HCT116 (cell line): ENCODE results near the gene SLC8A1. TPM values are rescaled to one million over a fixed set of nuclear protein-coding genes. Genes with fewer than 3 reads are reported as not detected.

Source experiments
- ATAC-seq: fragments of 200-7000 bp; cut with Tn5 transposase; 2 replicates; pipeline ENCODE4 v1.9.1; 2020; ENCODE audit warnings: mild to moderate bottlenecking, moderate library complexity
- BruUV-seq: library from RNA; stranded (reverse); fragments of 400-500 nt; replicated peaks from 2 replicates; lab custom pipeline; 2021; lab: Mats Ljungman, UMichigan
- CTCF ChIA-PET: fragments of 300-600 bp; sonication (Branson Sonifier 250); formaldehyde crosslinking; loops from one replicate; lab custom pipeline; 2021; ENCODE audit warnings: antibody characterized with exemption; lab: Charles Lee
- POLR2A ChIA-PET: fragments of 300-600, 350-600 bp; sonication (Branson Sonifier 250); formaldehyde crosslinking; loops from one replicate; lab custom pipeline; 2021; ENCODE audit warnings: antibody characterized with exemption; lab: Charles Lee
- RAD21 ChIA-PET, 2 experiments: fragments of 300-600 bp; sonication (Branson Sonifier 250); formaldehyde crosslinking; loops; one replicate each; lab custom pipeline; 2023; ENCODE audit warnings: low total read pairs in 2 of 2; ENCODE audit not compliant: uncharacterized antibody in 2 of 2, unreplicated experiment in 2 of 2, low non-redundant PET in 1 of 2; lab: Charles Lee
- DNase-seq: peaks from one replicate; pipeline ENCODE4 v3.0.0-alpha.2; 2010; ENCODE audit warnings: low read depth, low spot score
- H2AFZ ChIP-seq: fragments of 200-600 bp; shearing (Covaris generic), sonication (generic); 2 replicates; pipeline ENCODE4 v1.6.1; 2017; ENCODE audit warnings: low read depth, mixed run types, mixed read lengths, antibody characterized with exemption, low read length; ENCODE audit not compliant: poor library complexity, severe bottlenecking
- H3K27ac ChIP-seq: 2 replicates; pipeline ENCODE4 v1.5.1; 2012; ENCODE audit warnings: low read depth, low read length
- H3K27me3 ChIP-seq: fragments of 200-600 bp; sonication (generic); 2 replicates; pipeline ENCODE4 v1.6.1; 2016; ENCODE audit warnings: mixed run types, low read length, mixed read lengths; ENCODE audit not compliant: insufficient read depth
- H3K36me3 ChIP-seq, 2 experiments: fragments of 200-500 bp in 1 of 2; fragments of 200-600 bp in 1 of 2; sonication (Bioruptor generic) in 1 of 2; sonication (generic) in 1 of 2; 2 replicates each; pipeline versions ENCODE4 v1.5.1 to v1.6.1; 2014 to 2016; ENCODE audit warnings: low read length in 2 of 2, inconsistent platforms in 1 of 2, mixed read lengths in 1 of 2, mixed run types in 1 of 2; ENCODE audit not compliant: insufficient read depth in 2 of 2, control insufficient read depth in 1 of 2
- H3K4me1 ChIP-seq, 2 experiments: fragments of 200-600 bp in 1 of 2; sonication (generic) in 1 of 2; 2 replicates each; pipeline versions ENCODE4 v1.5.1 to v1.6.1; 2012 to 2017; ENCODE audit warnings: low read length in 2 of 2, inconsistent platforms in 1 of 2, mild to moderate bottlenecking in 1 of 2, mixed read lengths in 1 of 2, mixed run types in 1 of 2, moderate library complexity in 1 of 2; ENCODE audit not compliant: insufficient read depth in 2 of 2, control insufficient read depth in 1 of 2
- H3K4me2 ChIP-seq: fragments of 200-600 bp; sonication (generic); 2 replicates; pipeline ENCODE4 v1.6.1; 2017; ENCODE audit warnings: mixed run types, low read length, mixed read lengths
- H3K4me3 ChIP-seq, 2 experiments: fragments of 200-600 bp in 1 of 2; sonication (generic) in 1 of 2; replicated peaks in 1 of 2; 2 replicates each; pipeline ENCODE4 v1.5.1; 2011 to 2016; ENCODE audit warnings: low read length in 2 of 2, control low read depth in 1 of 2, low read depth in 1 of 2, mild to moderate bottlenecking in 1 of 2, mixed read lengths in 1 of 2, mixed run types in 1 of 2
- H3K79me2 ChIP-seq: fragments of 200-600 bp; sonication (generic); 2 replicates; pipeline ENCODE4 v1.6.1; 2017; ENCODE audit warnings: mild to moderate bottlenecking, mixed run types, low read length, moderate library complexity, mixed read lengths; ENCODE audit not compliant: insufficient read depth
- H3K9ac ChIP-seq: fragments of 200-600 bp; sonication (generic); 2 replicates; pipeline ENCODE4 v1.6.1; 2016; ENCODE audit warnings: low read length, mixed read lengths
- H3K9me2 ChIP-seq: fragments of 200-600 bp; sonication (generic), shearing (Covaris generic); 2 replicates; pipeline ENCODE4 v1.6.1; 2017; ENCODE audit warnings: mixed run types, mild to moderate bottlenecking, moderate library complexity; ENCODE audit not compliant: insufficient read depth
- H3K9me3 ChIP-seq, 2 experiments: fragments of 200-500 bp in 1 of 2; fragments of 200-600 bp in 1 of 2; sonication (Bioruptor generic) in 1 of 2; sonication (generic) in 1 of 2; 2 replicates each; pipeline ENCODE4 v1.6.1; 2014 to 2017; ENCODE audit warnings: low read length in 2 of 2, mixed read lengths in 2 of 2, inconsistent platforms in 1 of 2, low read depth in 1 of 2, mild to moderate bottlenecking in 1 of 2, mixed run types in 1 of 2, moderate library complexity in 1 of 2; ENCODE audit not compliant: control insufficient read depth in 1 of 2, insufficient read depth in 1 of 2
- H4K20me1 ChIP-seq: fragments of 200-600 bp; sonication (generic), shearing (Covaris generic); 2 replicates; pipeline ENCODE4 v1.6.1; 2017; ENCODE audit warnings: mixed run types, mild to moderate bottlenecking, moderate library complexity; ENCODE audit not compliant: insufficient read depth
- CBX3 ChIP-seq: IDR thresholded peaks from 2 replicates; pipeline ENCODE4 v1.6.1; 2012; ENCODE audit warnings: low read depth
- CEBPB ChIP-seq: IDR thresholded peaks from 2 replicates; pipeline ENCODE4 v1.6.1; 2012; ENCODE audit warnings: low read depth
- EZH2phosphoT487 ChIP-seq: fragments of 200-600 bp; IDR thresholded peaks from 2 replicates; pipeline ENCODE4 v1.6.1; 2018; ENCODE audit warnings: antibody characterized with exemption, borderline replicate concordance
- JUND ChIP-seq: IDR thresholded peaks from 2 replicates; pipeline ENCODE4 v1.6.1; 2012
- POLR2A ChIP-seq: IDR thresholded peaks from 2 replicates; pipeline ENCODE4 v1.7.0; 2011; ENCODE audit warnings: borderline replicate concordance; ENCODE audit not compliant: insufficient read depth, insufficient read length; ENCODE audit errors: extremely low read depth
- RAD21 ChIP-seq: IDR thresholded peaks from 2 replicates; pipeline ENCODE4 v1.6.1; 2012; ENCODE audit warnings: low read depth, mild to moderate bottlenecking
- SP1 ChIP-seq: IDR thresholded peaks from 2 replicates; pipeline ENCODE4 v1.6.1; 2012; ENCODE audit warnings: low read depth
- SRF ChIP-seq: IDR thresholded peaks from 2 replicates; pipeline ENCODE4 v1.6.1; 2012; ENCODE audit warnings: low read depth
- TCF7L2 ChIP-seq: IDR thresholded peaks from 2 replicates; pipeline ENCODE4 v1.7.0; 2011; ENCODE audit warnings: borderline replicate concordance, inconsistent platforms; ENCODE audit not compliant: insufficient read depth, insufficient read length; ENCODE audit errors: extremely low read depth
- intact Hi-C: fragments of 100-400 bp; cut with micrococcal nuclease; formaldehyde crosslinking; loops from 2 replicates; pipeline ENCODE4 v1.10.0; 2022
- total RNA-seq: library from RNA; stranded (reverse); gene quantifications from one replicate; pipeline ENCODE4 v1.2.1, GENCODE V29; 2021; ENCODE audit not compliant: unreplicated experiment
- TF ChIP-seq, protein P1 (sequence below): IDR thresholded peaks from 2 replicates; pipeline ENCODE4 v1.6.1; 2012; ENCODE audit warnings: low read depth
- TF ChIP-seq, protein P2 (sequence below), 3 experiments: fragments of 200-600 bp in 1 of 3; sonication (generic) in 1 of 3; IDR thresholded peaks in 2 of 3; conservative IDR thresholded peaks in 1 of 3; 2 replicates each; pipeline ENCODE4 v1.5.1; 2012 to 2017; ENCODE audit warnings: low read depth in 2 of 3, low read length in 2 of 3, antibody characterized with exemption in 1 of 3, borderline replicate concordance in 1 of 3, control low read depth in 1 of 3, mild to moderate bottlenecking in 1 of 3, mixed read lengths in 1 of 3, mixed run types in 1 of 3, moderate library complexity in 1 of 3; ENCODE audit not compliant: insufficient read depth in 1 of 3

The SLC8A1 gene
- total RNA-seq, 1 experiment from 2014 or later = 0.07 TPM

DNA sequence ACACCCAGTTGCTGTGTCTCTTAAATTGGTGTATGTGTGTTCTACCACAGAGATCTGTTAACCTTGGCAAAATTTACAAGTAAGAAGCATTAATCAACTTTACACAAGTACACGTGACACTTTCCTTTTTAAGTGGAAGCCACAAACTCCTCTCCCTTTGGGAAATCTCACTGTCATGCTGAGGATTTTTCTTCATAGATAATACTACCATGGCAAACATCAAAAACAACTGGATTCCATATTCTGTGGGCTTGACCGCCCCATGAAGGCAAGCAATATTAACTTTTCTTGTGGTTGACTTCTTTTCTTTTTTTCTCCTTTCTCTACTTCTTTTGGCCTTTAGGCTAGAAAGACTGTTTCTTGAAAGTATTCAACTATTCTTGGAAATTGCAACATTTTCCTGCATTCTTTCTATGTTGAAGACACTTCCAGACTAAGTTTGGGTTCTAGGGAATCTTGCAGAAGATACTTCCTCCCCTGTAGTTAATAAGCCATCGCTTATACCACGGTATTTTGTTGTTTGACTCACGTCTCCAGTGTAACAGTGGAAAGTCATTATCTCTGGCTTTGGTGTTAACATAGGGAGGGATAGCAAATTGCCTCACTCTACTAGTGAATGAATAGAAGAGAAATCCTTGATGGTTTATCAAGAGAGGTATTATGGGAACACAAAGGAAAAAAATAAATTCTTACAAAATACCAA lies 79.5 kb downstream of the SLC8A1 start:
- H3K4me3 ChIP-seq = no peak overlapping the region
- H3K27ac ChIP-seq = no peak overlapping the region
- ATAC-seq (no peak), DNase-seq (no peak)
- H2AFZ ChIP-seq = no peak overlapping the region
- no peaks in the 10 kb centered on the region for H4K20me1 ChIP-seq
- H3K4me1 ChIP-seq = peaks cover 0 to 3% of the 10 kb centered on the region in 2 experiments; a peak in 1 of 4 replicates
- no peak overlapping the region for H3K4me2 ChIP-seq
- H3K27me3 ChIP-seq = no peaks in the 10 kb centered on the region
- no peak overlapping the region for H3K9ac ChIP-seq
- no peaks in the 10 kb centered on the region for H3K9me2 ChIP-seq
- POLR2A ChIA-PET = no interaction called here
- intact Hi-C loops = no loop called here
- TF ChIP-seq, protein P1, sequence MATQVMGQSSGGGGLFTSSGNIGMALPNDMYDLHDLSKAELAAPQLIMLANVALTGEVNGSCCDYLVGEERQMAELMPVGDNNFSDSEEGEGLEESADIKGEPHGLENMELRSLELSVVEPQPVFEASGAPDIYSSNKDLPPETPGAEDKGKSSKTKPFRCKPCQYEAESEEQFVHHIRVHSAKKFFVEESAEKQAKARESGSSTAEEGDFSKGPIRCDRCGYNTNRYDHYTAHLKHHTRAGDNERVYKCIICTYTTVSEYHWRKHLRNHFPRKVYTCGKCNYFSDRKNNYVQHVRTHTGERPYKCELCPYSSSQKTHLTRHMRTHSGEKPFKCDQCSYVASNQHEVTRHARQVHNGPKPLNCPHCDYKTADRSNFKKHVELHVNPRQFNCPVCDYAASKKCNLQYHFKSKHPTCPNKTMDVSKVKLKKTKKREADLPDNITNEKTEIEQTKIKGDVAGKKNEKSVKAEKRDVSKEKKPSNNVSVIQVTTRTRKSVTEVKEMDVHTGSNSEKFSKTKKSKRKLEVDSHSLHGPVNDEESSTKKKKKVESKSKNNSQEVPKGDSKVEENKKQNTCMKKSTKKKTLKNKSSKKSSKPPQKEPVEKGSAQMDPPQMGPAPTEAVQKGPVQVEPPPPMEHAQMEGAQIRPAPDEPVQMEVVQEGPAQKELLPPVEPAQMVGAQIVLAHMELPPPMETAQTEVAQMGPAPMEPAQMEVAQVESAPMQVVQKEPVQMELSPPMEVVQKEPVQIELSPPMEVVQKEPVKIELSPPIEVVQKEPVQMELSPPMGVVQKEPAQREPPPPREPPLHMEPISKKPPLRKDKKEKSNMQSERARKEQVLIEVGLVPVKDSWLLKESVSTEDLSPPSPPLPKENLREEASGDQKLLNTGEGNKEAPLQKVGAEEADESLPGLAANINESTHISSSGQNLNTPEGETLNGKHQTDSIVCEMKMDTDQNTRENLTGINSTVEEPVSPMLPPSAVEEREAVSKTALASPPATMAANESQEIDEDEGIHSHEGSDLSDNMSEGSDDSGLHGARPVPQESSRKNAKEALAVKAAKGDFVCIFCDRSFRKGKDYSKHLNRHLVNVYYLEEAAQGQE = no peak
- TF ChIP-seq POLR2A = no peak
- TF ChIP-seq TCF7L2 = no peak
- no peak for TF ChIP-seq CBX3
- TF ChIP-seq RAD21 = no peak
- no peak for TF ChIP-seq CEBPB
- TF ChIP-seq EZH2phosphoT487 = no peak
- TF ChIP-seq SP1 = no peak
- TF ChIP-seq SRF = no peak
- no peak for TF ChIP-seq JUND
- TF ChIP-seq, protein P2, sequence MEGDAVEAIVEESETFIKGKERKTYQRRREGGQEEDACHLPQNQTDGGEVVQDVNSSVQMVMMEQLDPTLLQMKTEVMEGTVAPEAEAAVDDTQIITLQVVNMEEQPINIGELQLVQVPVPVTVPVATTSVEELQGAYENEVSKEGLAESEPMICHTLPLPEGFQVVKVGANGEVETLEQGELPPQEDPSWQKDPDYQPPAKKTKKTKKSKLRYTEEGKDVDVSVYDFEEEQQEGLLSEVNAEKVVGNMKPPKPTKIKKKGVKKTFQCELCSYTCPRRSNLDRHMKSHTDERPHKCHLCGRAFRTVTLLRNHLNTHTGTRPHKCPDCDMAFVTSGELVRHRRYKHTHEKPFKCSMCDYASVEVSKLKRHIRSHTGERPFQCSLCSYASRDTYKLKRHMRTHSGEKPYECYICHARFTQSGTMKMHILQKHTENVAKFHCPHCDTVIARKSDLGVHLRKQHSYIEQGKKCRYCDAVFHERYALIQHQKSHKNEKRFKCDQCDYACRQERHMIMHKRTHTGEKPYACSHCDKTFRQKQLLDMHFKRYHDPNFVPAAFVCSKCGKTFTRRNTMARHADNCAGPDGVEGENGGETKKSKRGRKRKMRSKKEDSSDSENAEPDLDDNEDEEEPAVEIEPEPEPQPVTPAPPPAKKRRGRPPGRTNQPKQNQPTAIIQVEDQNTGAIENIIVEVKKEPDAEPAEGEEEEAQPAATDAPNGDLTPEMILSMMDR (IDR thresholded peaks at IDR 0.05 in 2 of 3, conservative IDR thresholded peaks at IDR 0.05 in 1 of 3; ENCODE audit: borderline replicate concordance in 1 of 3, insufficient read depth in 1 of 3, low read depth in 2 of 3, low read length in 2 of 3) = no peak
- no peaks in the 10 kb centered on the region for H3K9me3 ChIP-seq
- RAD21 ChIA-PET = no interaction called here
- BruUV-seq = no TSS peak
- H3K79me2 ChIP-seq = no peaks in the 10 kb centered on the region
- CTCF ChIA-PET = no interaction called here
- no peaks in the 10 kb centered on the region for H3K36me3 ChIP-seq
